GM19025 (cell line): ENCODE data around the gene FAM20C.
"Not testable (repeated sequence)": the region's sequence is repeated elsewhere in the genome, so short reads cannot be mapped to it uniquely, and the experiment has no call there.

Experiments
- ATAC-seq: cut with Tn5 transposase; IDR thresholded peaks from one replicate; pipeline ENCODE4 v1.9.1; 2021; ENCODE audit warnings: mild to moderate bottlenecking, low read depth, moderate library complexity; ENCODE audit not compliant: unreplicated experiment

The FAM20C gene

DNA sequence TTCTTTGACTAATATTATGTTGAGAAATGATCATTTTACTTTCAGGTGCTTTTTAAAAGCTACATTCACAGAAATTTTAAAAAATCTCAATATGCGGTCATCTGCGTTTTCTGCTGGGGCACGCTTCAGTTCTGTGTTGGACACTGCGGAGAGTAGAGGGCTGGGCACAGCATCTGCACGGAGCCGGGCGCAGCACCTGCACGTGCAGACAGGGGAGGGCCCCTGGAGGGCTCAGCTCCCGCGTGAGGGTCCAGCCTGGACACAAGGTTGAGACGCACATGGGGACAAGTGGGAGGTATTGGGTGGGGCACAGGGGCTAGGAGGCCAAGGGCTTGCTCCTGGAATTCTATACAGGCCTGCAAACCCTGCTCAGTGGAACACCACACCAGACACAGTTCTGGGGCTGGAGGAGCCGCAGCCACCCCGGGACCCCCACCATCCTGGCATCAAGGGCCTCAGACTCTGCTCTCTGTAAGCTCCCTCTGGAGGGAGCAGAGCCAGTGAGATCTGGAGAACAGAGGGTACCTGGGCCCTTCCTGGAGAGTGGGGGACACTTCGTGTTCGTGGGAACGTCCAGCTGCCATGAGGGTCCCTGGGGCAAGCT is 20.4 kb upstream of the FAM20C start:
- ATAC-seq: no peak

DNA sequence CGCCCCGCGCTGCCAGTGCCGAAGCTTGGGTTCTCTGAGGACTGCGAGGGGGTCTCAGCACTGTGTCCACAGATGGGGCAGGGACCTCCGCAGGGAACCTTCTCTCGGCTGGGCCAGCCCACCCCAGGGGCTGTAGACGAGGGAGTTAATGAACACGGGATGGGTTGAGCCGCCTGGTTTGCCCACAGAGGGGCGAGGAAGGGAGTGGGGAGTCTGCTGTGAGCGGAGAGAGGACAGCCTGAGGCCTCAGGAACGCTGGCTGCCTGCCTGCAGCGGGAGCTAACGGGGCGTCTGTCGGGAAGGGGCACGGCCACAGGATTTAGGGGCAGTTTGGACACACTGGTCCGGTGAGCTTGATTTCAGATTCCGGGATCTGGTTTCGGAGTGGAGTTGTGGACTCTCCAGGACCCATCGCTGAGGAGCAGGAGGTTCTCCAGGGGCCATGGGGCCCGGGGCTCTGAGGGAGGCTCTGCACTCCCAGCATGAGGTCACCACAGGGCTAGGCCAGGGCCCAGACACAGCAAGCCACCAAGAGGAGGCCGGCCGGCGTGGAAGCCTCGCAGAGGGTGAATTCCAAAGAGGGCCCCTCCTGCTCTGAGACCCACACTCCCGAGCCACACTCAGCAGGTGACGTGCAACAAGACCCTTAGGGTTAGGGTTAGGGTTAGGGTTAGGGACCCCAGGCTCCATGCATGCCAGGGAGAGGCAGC is 19.0 kb upstream of the FAM20C start:
- ATAC-seq: no peak

GRCh38 chr7:174716-175115 is 17.7 kb upstream of the FAM20C start:
- no peak for ATAC-seq

- ATAC-seq: no peak
Observed at GRCh38 chr7:175955-176354, 16.4 kb upstream of the FAM20C start.

DNA sequence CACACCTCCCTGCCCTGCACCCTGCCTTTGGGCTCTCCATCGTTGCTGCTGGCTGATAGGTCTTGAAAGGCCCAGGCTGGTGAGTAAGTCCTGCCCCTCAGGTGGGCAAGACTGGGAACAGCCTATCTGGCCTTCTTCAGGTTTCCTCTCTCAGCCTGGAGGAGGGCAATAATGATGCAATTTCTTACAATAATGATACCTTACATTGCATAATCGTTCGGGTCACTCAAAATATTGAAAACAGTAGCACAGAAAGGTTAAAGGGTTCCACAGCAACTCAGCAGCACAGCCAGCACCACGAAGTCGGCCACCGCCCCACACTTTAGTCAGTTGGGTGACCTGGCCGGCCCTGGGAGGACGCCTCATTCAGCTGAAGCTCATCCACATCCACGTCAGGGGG is 16.0 kb upstream of the FAM20C start:
- ATAC-seq: no peak

- no peak for ATAC-seq
Observed at GRCh38 chr7:176786-177459, 15.4 kb upstream of the FAM20C start.

DNA sequence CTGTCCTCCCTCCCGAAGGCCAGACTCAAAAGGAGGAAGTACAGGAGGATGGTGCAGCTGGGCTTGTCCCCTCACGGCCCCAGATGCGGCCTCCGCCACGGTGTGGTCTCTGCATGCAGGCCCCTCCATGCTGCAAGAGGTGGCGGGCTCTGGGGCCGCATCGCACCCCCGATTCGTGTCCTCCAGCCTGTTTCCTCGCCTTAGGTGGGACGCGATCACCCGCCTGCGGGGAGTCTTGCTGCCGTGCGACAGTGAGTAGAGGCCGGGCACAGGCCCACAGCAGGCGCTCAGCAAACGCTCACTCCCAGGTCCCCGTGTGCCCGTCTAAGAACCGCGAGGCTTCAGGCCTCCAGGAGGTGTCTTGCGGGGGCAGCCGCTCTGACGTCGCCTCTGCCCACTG is 13.9 kb upstream of the FAM20C start:
- no peak for ATAC-seq

DNA sequence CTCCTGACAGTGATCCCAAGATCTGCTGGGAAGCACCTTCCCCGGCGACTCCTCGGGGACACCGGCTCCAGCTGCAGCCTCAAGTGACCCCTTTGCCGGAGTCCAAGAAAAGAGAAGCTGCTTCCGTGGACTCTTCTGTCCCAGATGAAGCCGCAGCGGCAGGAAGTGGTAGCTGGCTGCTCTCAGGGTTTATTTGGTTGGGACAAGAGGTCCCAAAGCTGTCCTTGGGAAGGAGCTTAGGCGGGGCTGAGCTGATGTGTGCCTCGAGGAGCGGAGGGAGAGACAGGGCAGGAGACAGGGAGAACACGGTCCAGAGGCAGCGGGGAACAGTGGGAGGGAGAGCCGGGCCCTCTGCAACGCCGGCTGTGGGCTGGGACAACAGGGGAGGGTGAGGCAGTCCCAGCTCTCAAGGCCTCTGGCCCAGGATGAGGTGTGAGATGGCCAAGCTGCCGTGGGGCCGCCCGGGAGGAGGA is 13.1 kb upstream of the FAM20C start:
- no peak for ATAC-seq

- no peak for ATAC-seq
Observed at GRCh38 chr7:179948-180694, 12.2 kb upstream of the FAM20C start.

DNA sequence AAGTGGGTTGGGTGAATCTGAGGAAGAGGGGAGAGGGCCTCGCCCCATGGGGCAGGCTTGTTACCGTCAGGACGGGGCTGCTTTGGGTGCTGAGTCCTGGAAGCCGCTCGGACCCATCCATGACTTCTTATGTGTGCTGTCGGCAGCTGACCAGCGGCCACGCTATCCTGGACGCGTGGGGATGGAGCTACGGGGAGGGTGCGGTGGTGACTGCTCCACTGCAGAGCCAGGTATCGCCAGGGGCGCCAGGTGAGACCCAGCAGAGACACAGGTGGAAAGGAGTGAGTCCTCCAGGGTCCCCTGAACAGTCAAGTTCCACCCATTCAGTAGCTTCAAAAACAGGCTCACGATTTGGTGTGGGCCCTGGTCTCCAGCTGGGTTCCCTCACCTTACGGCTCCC is 10.6 kb upstream of the FAM20C start:
- ATAC-seq: no peak

DNA sequence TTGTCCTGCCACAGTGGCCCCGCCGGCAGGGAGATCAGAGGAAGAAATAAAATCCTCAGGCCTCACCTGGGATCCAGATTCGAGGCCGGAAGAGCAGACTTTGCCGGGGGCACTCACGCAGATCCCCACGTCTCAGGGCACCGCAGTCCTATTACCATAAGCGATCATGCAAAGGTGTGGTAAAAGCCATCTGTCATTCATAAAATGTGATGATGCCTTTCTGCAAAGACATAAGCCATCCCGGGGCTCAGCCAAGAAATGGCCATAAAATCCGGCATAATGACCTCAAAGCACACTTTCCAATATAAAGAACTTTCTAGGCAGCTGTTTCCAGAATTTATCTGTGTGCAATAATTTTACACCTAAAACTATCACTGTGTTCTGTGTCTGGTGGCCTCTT is 9.9 kb upstream of the FAM20C start:
- not testable (repeated sequence) for ATAC-seq

GRCh38 chr7:183496-184292 is 8.7 kb upstream of the FAM20C start:
- ATAC-seq: no peak

DNA sequence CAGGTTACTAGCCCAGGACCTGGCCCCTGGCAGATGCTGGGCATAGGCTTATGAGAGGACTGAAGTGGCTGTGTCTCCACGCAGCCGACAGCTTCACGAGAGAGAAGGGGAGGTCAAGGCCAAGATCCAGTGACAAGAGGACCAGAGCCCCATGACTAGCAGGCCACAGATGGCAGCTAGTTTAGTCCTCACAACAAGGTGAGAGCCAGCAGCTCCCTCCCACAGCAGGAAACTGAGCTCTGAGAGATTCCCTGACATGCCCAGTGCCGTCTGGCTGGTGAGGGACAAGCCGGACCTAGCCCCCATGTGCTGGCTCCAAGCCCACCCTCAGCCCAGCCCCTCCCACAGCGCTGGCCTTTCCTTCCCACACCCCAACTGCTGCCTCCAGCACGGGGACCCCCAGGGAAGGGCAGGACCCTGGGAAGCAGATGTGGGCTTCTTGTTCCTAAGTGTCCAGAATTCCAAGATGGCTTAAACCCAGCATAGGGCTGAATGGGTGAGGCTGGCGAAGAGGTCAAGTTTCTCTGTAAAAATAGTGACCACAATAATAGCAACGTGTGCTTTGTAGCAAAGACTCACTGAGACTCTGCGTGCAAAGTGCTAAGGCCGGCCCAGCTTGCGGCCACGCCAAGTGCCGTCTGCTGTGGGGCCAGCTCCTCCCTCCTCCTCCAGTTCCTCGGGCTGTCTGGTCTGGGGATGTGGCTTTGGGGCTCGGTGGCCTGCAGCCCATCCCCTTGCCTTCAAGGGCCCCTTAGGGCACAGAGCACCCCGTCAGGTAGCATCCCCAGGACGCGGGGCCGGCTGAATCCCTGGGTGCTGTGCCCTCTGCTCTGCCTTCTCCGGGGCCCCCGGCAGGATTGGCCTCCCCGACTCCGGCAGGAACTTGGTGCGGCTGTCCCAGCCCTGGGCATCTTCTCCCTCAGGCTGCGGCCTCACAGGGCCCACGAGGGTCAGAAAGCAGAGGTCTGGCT is 7.8 kb upstream of the FAM20C start:
- no peak for ATAC-seq

DNA sequence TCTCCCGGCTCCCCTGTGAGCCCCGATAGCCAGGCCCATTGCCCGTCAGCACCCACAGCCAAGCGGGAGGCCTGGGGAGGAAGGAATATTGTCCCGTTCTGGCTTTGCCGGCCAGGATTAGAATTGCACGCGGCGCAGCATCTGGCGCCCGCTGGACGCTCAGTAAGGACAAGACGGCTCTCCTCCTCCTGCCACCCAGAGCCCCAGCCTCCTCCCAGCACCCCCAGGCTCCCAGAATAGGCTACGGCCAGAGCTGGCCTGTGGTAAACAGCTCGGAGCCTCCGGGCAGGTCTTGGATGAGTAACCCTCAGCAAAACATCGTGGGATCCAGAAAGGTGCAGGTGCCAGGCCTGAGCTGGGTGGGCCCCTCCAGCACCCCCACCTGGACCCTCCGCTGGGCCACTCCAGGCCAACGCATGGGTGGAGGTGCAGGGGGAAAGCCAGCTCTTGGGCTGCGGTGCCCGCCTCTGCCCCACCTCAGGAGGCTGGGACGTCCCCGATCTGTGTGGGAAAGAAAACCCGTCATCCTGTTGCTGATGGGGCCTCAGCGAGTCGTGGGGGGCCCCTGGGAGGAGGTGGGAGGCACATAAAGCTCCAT is 5.8 kb upstream of the FAM20C start:
- no peak for ATAC-seq

DNA sequence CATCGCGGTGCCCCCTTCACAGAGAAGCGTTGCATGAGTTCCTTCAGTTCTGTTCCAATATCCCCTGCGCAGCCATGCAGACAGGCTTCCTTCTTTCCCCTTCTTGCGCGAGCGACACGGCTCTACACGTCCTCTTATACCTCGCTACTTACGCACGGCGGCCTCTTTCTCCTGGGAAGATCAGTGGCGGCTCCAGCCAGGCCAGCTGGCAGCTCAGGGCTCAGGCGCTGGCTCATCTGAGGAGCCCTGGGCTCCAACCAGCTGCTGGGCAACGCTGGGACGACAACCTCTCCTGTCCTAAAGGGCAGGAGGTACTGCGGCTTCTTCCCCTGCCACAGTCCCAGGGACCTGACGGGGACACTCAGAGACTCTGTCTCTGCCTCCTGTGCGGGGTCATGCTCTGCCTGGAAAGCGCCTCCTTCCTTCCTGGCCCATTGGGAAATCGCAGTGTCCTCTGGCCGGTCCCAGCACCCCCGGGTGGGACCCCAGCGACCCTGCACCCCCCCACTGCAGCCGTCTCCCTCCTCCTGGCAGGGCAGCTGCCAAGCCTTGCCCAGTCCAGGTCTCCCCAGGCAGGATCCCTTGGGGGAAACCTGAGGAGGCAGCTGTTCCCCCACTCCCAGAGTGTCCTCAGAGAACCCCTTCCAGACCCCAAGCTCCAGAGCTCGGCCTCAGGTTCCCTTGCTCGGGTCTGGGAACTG is 5.0 kb upstream of the FAM20C start:
- ATAC-seq: no peak

- no peak for ATAC-seq
Observed at GRCh38 chr7:188174-188573, 4.2 kb upstream of the FAM20C start.

- no peak for ATAC-seq
Observed at GRCh38 chr7:188727-189500, 3.5 kb upstream of the FAM20C start.
